MM.1S (cell line): ENCODE data around the gene SLC6A7.

Experiments
- DNase-seq: peaks from one replicate; pipeline ENCODE4 v3.0.0-alpha.2; 2015
- H2AFZ ChIP-seq: fragments of 300-600 bp; sonication (generic); 2 replicates; pipeline ENCODE4 v1.6.0; 2016; ENCODE audit warnings: antibody characterized with exemption, low read length
- H3F3A ChIP-seq: fragments of 300-600 bp; sonication (generic); 2 replicates; pipeline ENCODE4 v1.6.1; 2016; ENCODE audit warnings: mild to moderate bottlenecking, antibody characterized with exemption, low read length, moderate library complexity, mixed read lengths; ENCODE audit not compliant: insufficient read depth
- H3K27ac ChIP-seq: fragments of 300-600 bp; sonication (generic); 2 replicates; pipeline ENCODE4 v1.5.1; 2016; ENCODE audit warnings: mild to moderate bottlenecking, low read length
- H3K27me3 ChIP-seq: fragments of 300-600 bp; sonication (generic); replicated peaks from 2 replicates; pipeline ENCODE4 v1.6.0; 2016; ENCODE audit warnings: low read length; ENCODE audit not compliant: insufficient read depth
- H3K36me3 ChIP-seq: fragments of 300-600 bp; sonication (generic); replicated peaks from 2 replicates; pipeline ENCODE4 v1.6.1; 2016; ENCODE audit warnings: mild to moderate bottlenecking, low read length, mixed read lengths; ENCODE audit not compliant: insufficient read depth
- H3K4me1 ChIP-seq: fragments of 300-600 bp; sonication (generic); 2 replicates; pipeline ENCODE4 v1.6.1; 2016; ENCODE audit warnings: low read length, mixed read lengths
- H3K4me2 ChIP-seq: fragments of 300-600 bp; sonication (generic); 2 replicates; pipeline ENCODE4 v1.6.0; 2016; ENCODE audit warnings: low read depth, low read length
- H3K4me3 ChIP-seq: fragments of 300-600 bp; sonication (generic); 2 replicates; pipeline ENCODE4 v1.5.1; 2016; ENCODE audit warnings: low read length, mixed read lengths
- H3K79me2 ChIP-seq: fragments of 300-600 bp; sonication (generic); 2 replicates; pipeline ENCODE4 v1.6.1; 2016; ENCODE audit warnings: mixed run types, low read length, mixed read lengths
- H3K9ac ChIP-seq: fragments of 300-600 bp; sonication (generic); 2 replicates; pipeline ENCODE4 v1.6.1; 2016; ENCODE audit warnings: low read length, mixed read lengths
- H3K9me2 ChIP-seq: fragments of 300-600 bp; sonication (generic); replicated peaks from 2 replicates; pipeline ENCODE4 v1.6.1; 2016; ENCODE audit warnings: mild to moderate bottlenecking, low read length, mixed read lengths; ENCODE audit not compliant: insufficient read depth
- H3K9me3 ChIP-seq: fragments of 300-600 bp; sonication (generic); replicated peaks from 2 replicates; pipeline ENCODE4 v1.6.1; 2016; ENCODE audit warnings: mild to moderate bottlenecking, low read length, mixed read lengths; ENCODE audit not compliant: insufficient read depth
- H4K20me1 ChIP-seq: fragments of 300-600 bp; sonication (generic); 2 replicates; pipeline ENCODE4 v1.6.1; 2016; ENCODE audit warnings: mild to moderate bottlenecking, low read length, moderate library complexity, mixed read lengths; ENCODE audit not compliant: insufficient read depth
- CTCF ChIP-seq: fragments of 300-600 bp; sonication (generic); IDR thresholded peaks from 2 replicates; pipeline ENCODE4 v1.5.1; 2016; ENCODE audit warnings: antibody characterized with exemption, low read length, mixed read lengths
- EZH2 ChIP-seq: fragments of 300-600 bp; sonication (generic); optimal IDR thresholded peaks from 2 replicates; pipeline ENCODE3; 2017; ENCODE audit warnings: low read depth, mild to moderate bottlenecking, antibody characterized with exemption, low read length, mixed read lengths
- EZH2phosphoT487 ChIP-seq: fragments of 300-600 bp; sonication (generic); IDR thresholded peaks from 2 replicates; pipeline ENCODE4 v1.6.1; 2018; ENCODE audit warnings: antibody characterized with exemption, low read length

Gene SLC6A7

GRCh38 chr5:150219142-150219541 is 29.3 kb downstream of the SLC6A7 start:
- Histone ChIP-seq H3K4me2 (no peak overlapping the region), H3K9ac (no peak overlapping the region), H3K9me3 (no peaks in the 10 kb centered on the region), H4K20me1 (no peaks in the 10 kb centered on the region), H3F3A (no peaks in the 10 kb centered on the region), H3K4me1 (no peaks in the 10 kb centered on the region), H2AFZ (no peak overlapping the region), H3K79me2 (no peaks in the 10 kb centered on the region), H3K9me2 (no peaks in the 10 kb centered on the region), H3K27me3 (no peaks in the 10 kb centered on the region), H3K36me3 (no peaks in the 10 kb centered on the region), H3K4me3 (no peak overlapping the region), H3K27ac (no peak overlapping the region)
- TF ChIP-seq CTCF (no peak), EZH2phosphoT487 (no peak), EZH2 (no peak)
- DNase-seq: no peak

- H2AFZ ChIP-seq: no peak overlapping the region
- H3K79me2 ChIP-seq: no peaks in the 10 kb centered on the region
- DNase-seq: no peak
- no peaks in the 10 kb centered on the region for H3K27me3 ChIP-seq
- no peak overlapping the region for H3K4me2 ChIP-seq
- H3K9me3 ChIP-seq: no peaks in the 10 kb centered on the region
- H3K4me1 ChIP-seq: no peaks in the 10 kb centered on the region
- no peaks in the 10 kb centered on the region for H4K20me1 ChIP-seq
- H3K9ac ChIP-seq: no peak overlapping the region
- no peak for TF ChIP-seq EZH2phosphoT487
- TF ChIP-seq EZH2: no peak
- TF ChIP-seq CTCF: no peak
- no peak overlapping the region for H3K4me3 ChIP-seq
- H3K9me2 ChIP-seq: no peaks in the 10 kb centered on the region
- H3K27ac ChIP-seq: no peak overlapping the region
- no peaks in the 10 kb centered on the region for H3K36me3 ChIP-seq
- H3F3A ChIP-seq: no peaks in the 10 kb centered on the region
These were observed 30.0 kb downstream of the SLC6A7 start for GRCh38 chr5:150219861-150220260.

- Histone ChIP-seq H3K9me3 (no peaks in the 10 kb centered on the region), H3K36me3 (no peaks in the 10 kb centered on the region), H3K79me2 (no peaks in the 10 kb centered on the region), H3K27ac (no peak overlapping the region), H3K4me3 (no peak overlapping the region), H2AFZ (no peak overlapping the region), H4K20me1 (no peaks in the 10 kb centered on the region), H3K4me2 (no peak overlapping the region), H3F3A (no peaks in the 10 kb centered on the region), H3K4me1 (no peaks in the 10 kb centered on the region), H3K27me3 (no peaks in the 10 kb centered on the region), H3K9ac (no peak overlapping the region), H3K9me2 (no peaks in the 10 kb centered on the region)
- TF ChIP-seq CTCF (no peak), EZH2phosphoT487 (no peak), EZH2 (no peak)
- DNase-seq: no peak
These were observed 31.6 kb downstream of the SLC6A7 start for GRCh38 chr5:150221471-150221870.
